Measurements from ENCODE around the gene UQCC2. TPM values are rescaled to one million over a fixed set of nuclear protein-coding genes. Genes with fewer than 3 reads are reported as not detected.

The UQCC2 gene
- total RNA-seq, 1 donor from 2014 or later = 79.4 TPM

DNA sequence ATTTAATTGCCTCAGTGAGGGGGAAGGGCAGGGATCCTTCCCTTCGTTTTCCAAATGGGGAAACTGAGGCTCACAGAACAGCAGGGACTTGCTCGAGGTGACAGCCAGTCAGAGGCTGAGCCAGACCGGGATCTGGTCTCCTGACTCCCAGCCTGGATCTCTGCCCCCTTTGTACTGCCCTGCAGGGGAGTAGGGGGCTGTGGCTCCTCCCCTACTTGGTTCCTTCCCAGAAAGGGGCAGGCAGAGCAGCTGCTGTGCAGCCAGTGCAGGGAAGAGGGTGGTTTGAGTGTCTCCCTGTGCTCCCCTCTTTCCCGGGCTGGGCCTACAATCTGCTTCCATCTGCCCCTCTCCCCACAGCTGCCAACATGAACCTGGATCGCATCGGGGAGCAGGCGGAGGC lies 37.6 kb downstream of the UQCC2 start:
- no peaks in the 10 kb centered on the region for H3K36me3 Mint-ChIP-seq
- H3K9me3 Mint-ChIP-seq = no peaks in the 10 kb centered on the region
- DNase-seq (ENCODE audit: low spot score in 2 of 2, unreplicated experiment in 2 of 2) = no peak
- H3K4me3 Mint-ChIP-seq = no peak overlapping the region
- no peaks in the 10 kb centered on the region for H3K27me3 Mint-ChIP-seq (ENCODE audit: low read depth)
- TF ChIP-seq, protein P1, sequence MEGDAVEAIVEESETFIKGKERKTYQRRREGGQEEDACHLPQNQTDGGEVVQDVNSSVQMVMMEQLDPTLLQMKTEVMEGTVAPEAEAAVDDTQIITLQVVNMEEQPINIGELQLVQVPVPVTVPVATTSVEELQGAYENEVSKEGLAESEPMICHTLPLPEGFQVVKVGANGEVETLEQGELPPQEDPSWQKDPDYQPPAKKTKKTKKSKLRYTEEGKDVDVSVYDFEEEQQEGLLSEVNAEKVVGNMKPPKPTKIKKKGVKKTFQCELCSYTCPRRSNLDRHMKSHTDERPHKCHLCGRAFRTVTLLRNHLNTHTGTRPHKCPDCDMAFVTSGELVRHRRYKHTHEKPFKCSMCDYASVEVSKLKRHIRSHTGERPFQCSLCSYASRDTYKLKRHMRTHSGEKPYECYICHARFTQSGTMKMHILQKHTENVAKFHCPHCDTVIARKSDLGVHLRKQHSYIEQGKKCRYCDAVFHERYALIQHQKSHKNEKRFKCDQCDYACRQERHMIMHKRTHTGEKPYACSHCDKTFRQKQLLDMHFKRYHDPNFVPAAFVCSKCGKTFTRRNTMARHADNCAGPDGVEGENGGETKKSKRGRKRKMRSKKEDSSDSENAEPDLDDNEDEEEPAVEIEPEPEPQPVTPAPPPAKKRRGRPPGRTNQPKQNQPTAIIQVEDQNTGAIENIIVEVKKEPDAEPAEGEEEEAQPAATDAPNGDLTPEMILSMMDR (IDR thresholded peaks at IDR 0.05; ENCODE audit: unreplicated experiment) = no peak
- peaks cover 14% of the 10 kb centered on the region for H3K4me1 Mint-ChIP-seq
- H3K27ac Mint-ChIP-seq = peak overlapping the region; percentile 23

DNA sequence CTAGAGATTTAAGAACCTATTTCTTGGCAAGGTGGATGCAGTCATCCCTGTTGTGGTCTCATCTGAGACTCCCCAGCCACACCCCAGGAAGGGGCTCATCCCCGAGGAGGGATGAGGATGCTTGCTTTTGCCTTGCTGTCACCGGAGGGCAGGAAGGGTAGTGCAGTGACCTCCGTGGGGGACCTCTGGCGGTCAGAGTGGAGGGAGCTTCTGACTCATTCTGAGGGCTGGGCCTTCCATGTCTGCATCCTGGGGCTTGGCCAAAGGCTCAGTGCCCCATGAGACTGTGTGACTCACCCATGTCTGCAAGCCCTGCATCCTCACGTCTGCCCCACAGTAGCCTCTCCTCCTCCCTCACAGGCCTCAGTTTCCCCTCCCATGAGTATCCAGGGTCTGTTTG lies 38.7 kb downstream of the UQCC2 start:
- Mint-ChIP-seq H3K9me3 (no peaks in the 10 kb centered on the region), H3K36me3 (no peaks in the 10 kb centered on the region), H3K4me1 (peaks cover 16% of the 10 kb centered on the region), H3K27ac (no peak overlapping the region), H3K4me3 (no peak overlapping the region), H3K27me3 (ENCODE audit: low read depth) (no peaks in the 10 kb centered on the region)
- TF ChIP-seq, protein P1 (IDR thresholded peaks at IDR 0.05; ENCODE audit: unreplicated experiment) = no peak
- DNase-seq (ENCODE audit: low spot score in 2 of 2, unreplicated experiment in 2 of 2) = no peak

DNA sequence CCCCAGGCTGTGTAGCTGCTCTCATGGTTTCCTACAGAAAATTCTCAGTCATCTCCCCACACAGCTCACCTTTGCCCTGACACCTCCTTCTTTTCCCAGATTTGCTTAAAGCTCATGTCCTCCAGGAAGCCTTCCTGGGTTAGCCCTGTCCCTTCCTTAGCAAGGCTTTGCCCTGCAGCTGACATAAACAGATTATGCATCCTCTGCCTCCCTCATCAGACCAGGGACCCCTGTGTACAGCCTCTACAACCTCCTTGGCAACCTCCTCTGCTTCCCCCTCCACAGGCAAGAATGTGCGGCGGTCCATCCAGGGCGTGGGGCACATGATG lies 39.8 kb downstream of the UQCC2 start:
- no peaks in the 10 kb centered on the region for H3K36me3 Mint-ChIP-seq
- no peak for DNase-seq (ENCODE audit: low spot score in 2 of 2, unreplicated experiment in 2 of 2)
- H3K4me1 Mint-ChIP-seq = peaks cover 16% of the 10 kb centered on the region
- H3K27ac Mint-ChIP-seq = no peak overlapping the region
- TF ChIP-seq, protein P1 (IDR thresholded peaks at IDR 0.05; ENCODE audit: unreplicated experiment) = no peak
- no peak overlapping the region for H3K4me3 Mint-ChIP-seq
- H3K27me3 Mint-ChIP-seq (ENCODE audit: low read depth) = no peaks in the 10 kb centered on the region
- no peaks in the 10 kb centered on the region for H3K9me3 Mint-ChIP-seq

DNA sequence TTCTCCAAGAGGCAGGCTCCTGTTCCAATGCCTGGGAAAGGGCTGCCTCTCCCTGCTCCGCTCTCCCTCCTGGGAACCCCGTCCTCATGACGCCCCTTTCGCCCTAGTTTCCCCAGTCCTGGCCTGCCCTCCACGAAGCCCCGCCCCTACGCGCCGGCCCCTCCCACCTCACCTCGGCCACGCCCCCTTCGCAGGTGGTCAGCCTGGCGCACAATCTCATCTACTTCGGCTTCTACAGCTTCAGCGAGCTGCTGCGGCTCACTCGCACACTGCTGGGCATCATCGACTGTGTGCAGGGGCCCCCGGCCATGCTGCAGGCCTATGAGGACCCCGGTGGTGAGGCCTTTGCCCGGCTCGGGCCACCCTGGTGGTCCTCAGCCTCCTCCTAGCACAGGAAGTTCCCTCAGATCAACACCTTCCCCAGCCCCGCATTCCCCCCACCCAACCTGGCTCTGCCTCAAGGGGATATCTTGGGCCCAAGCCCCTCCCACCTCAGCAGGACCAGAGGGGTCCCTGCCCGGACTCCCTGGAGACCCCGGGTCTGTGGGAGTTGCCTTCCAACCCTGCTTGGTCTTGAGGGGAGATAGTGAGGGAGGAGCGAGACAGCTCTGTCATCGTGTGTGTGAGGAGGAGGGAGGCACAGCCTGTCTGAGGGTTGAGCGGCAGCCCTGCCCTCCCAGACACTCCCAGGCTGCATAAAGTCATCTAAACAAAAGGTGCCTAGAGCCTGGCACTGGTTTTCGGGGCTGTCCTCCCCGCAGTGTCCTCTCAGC lies 40.3 kb downstream of the UQCC2 start:
- Mint-ChIP-seq H3K27ac (no peak overlapping the region), H3K27me3 (ENCODE audit: low read depth) (no peaks in the 10 kb centered on the region), H3K4me3 (no peak overlapping the region), H3K36me3 (no peaks in the 10 kb centered on the region), H3K9me3 (no peaks in the 10 kb centered on the region), H3K4me1 (peaks cover 16% of the 10 kb centered on the region)
- TF ChIP-seq, protein P1 (IDR thresholded peaks at IDR 0.05; ENCODE audit: unreplicated experiment) = no peak
- no peak for DNase-seq (ENCODE audit: low spot score in 2 of 2, unreplicated experiment in 2 of 2)

DNA sequence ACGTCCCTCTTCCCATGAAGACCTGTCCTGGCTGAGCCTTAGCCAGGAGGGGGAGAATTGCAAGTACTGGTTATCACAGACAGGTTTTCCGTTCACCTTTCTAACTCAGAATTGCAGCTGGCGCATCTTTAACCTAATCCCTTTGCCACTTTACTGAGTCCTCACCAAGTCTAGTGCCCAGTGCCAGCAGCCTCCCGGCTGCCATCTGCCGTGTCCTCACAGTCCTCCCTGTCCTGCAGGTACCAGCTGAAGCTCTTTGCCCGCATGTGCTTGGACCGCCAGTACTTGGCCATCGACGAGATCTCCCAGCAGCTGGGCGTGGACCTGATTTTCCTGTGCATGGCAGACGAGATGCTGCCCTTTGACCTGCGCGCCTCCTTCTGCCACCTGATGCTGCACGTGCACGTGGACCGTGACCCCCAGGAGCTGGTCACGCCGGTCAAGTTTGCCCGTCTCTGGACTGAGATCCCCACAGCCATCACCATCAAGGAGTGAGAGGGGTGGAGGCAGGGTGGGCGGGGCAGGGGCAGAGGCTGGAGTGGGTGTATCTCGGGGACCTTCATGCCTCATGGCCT lies 41.3 kb downstream of the UQCC2 start:
- DNase-seq (ENCODE audit: low spot score in 2 of 2, unreplicated experiment in 2 of 2) = no peak
- Mint-ChIP-seq H3K27me3 (ENCODE audit: low read depth) (no peaks in the 10 kb centered on the region), H3K4me1 (peaks cover 16% of the 10 kb centered on the region), H3K4me3 (no peak overlapping the region), H3K27ac (no peak overlapping the region), H3K9me3 (no peaks in the 10 kb centered on the region), H3K36me3 (no peaks in the 10 kb centered on the region)
- TF ChIP-seq, protein P1 (IDR thresholded peaks at IDR 0.05; ENCODE audit: unreplicated experiment) = no peak
